A549 (cell line): Measurements from ENCODE around the gene POLQ.

ENCODE experiments used
- CEBPB ChIP-seq, 2 experiments: fragments of >200 bp in 1 of 2; sonication (Bioruptor Twin) in 1 of 2; formaldehyde crosslinking in 1 of 2; IDR thresholded peaks; 2 replicates each; pipeline ENCODE4 v1.6.1; 2012 to 2016
- CHD2 ChIP-seq: fragments of 150-350 bp; IDR thresholded peaks from 2 replicates; pipeline ENCODE4 v1.6.1; 2014; ENCODE audit warnings: low read length; ENCODE audit not compliant: partially characterized antibody
- FOXS1 ChIP-seq: fragments of 250-450 bp; sonication (Bioruptor Pico); IDR thresholded peaks from 2 replicates; pipeline ENCODE4 v1.5.0; 2020; ENCODE audit warnings: mild to moderate bottlenecking, moderate library complexity
- MAZ ChIP-seq: fragments of 150-350 bp; IDR thresholded peaks from 2 replicates; pipeline ENCODE4 v1.6.1; 2014; ENCODE audit warnings: antibody characterized with exemption, low read depth, low read length, borderline replicate concordance
- POLR2A ChIP-seq: IDR thresholded peaks from 2 replicates; pipeline ENCODE4 v1.6.1; 2012; ENCODE audit warnings: mild to moderate bottlenecking, low read length
- USF2 ChIP-seq: fragments of 450-650 bp; IDR thresholded peaks from 2 replicates; pipeline ENCODE4 v1.6.1; 2014; ENCODE audit warnings: antibody characterized with exemption
- TF ChIP-seq, protein P1 (sequence below): fragments of >200 bp; sonication (Bioruptor Twin); formaldehyde crosslinking; IDR thresholded peaks from 3 replicates; pipeline ENCODE4 v1.5.1; 2016
- TF ChIP-seq, protein P2 (sequence below): IDR thresholded peaks from 2 replicates; pipeline ENCODE4 v1.6.1; 2012
- TF ChIP-seq, protein P3 (sequence below): fragments of 200-600 bp; sonication (generic); IDR thresholded peaks from 2 replicates; pipeline ENCODE4 v1.6.1; 2016; ENCODE audit warnings: antibody characterized with exemption, mild to moderate bottlenecking, moderate library complexity

GRCh38 chr3:121557426-121557934 lies 11.7 kb upstream of the POLQ start:
- TF ChIP-seq USF2 (no peak), POLR2A (no peak), FOXS1 (no peak), MAZ (no peak), CEBPB (IDR thresholded peaks at IDR 0.05) (no peak), CHD2 (no peak)
- TF ChIP-seq, protein P1, sequence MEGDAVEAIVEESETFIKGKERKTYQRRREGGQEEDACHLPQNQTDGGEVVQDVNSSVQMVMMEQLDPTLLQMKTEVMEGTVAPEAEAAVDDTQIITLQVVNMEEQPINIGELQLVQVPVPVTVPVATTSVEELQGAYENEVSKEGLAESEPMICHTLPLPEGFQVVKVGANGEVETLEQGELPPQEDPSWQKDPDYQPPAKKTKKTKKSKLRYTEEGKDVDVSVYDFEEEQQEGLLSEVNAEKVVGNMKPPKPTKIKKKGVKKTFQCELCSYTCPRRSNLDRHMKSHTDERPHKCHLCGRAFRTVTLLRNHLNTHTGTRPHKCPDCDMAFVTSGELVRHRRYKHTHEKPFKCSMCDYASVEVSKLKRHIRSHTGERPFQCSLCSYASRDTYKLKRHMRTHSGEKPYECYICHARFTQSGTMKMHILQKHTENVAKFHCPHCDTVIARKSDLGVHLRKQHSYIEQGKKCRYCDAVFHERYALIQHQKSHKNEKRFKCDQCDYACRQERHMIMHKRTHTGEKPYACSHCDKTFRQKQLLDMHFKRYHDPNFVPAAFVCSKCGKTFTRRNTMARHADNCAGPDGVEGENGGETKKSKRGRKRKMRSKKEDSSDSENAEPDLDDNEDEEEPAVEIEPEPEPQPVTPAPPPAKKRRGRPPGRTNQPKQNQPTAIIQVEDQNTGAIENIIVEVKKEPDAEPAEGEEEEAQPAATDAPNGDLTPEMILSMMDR, result no peak
- TF ChIP-seq, protein P2, sequence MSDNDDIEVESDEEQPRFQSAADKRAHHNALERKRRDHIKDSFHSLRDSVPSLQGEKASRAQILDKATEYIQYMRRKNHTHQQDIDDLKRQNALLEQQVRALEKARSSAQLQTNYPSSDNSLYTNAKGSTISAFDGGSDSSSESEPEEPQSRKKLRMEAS, result no peak
- TF ChIP-seq, protein P3, sequence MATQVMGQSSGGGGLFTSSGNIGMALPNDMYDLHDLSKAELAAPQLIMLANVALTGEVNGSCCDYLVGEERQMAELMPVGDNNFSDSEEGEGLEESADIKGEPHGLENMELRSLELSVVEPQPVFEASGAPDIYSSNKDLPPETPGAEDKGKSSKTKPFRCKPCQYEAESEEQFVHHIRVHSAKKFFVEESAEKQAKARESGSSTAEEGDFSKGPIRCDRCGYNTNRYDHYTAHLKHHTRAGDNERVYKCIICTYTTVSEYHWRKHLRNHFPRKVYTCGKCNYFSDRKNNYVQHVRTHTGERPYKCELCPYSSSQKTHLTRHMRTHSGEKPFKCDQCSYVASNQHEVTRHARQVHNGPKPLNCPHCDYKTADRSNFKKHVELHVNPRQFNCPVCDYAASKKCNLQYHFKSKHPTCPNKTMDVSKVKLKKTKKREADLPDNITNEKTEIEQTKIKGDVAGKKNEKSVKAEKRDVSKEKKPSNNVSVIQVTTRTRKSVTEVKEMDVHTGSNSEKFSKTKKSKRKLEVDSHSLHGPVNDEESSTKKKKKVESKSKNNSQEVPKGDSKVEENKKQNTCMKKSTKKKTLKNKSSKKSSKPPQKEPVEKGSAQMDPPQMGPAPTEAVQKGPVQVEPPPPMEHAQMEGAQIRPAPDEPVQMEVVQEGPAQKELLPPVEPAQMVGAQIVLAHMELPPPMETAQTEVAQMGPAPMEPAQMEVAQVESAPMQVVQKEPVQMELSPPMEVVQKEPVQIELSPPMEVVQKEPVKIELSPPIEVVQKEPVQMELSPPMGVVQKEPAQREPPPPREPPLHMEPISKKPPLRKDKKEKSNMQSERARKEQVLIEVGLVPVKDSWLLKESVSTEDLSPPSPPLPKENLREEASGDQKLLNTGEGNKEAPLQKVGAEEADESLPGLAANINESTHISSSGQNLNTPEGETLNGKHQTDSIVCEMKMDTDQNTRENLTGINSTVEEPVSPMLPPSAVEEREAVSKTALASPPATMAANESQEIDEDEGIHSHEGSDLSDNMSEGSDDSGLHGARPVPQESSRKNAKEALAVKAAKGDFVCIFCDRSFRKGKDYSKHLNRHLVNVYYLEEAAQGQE, result no peak
